Activated effector memory CD4-positive, alpha-beta T cell treated with Interleukin-2 at 50 U/mL for 16 hours (primary cell): ENCODE data around the gene SLC2A5.

Experiments used
- DNase-seq: peaks from one replicate; pipeline ENCODE4 v3.0.0-alpha.2; 2020

The SLC2A5 gene

DNA sequence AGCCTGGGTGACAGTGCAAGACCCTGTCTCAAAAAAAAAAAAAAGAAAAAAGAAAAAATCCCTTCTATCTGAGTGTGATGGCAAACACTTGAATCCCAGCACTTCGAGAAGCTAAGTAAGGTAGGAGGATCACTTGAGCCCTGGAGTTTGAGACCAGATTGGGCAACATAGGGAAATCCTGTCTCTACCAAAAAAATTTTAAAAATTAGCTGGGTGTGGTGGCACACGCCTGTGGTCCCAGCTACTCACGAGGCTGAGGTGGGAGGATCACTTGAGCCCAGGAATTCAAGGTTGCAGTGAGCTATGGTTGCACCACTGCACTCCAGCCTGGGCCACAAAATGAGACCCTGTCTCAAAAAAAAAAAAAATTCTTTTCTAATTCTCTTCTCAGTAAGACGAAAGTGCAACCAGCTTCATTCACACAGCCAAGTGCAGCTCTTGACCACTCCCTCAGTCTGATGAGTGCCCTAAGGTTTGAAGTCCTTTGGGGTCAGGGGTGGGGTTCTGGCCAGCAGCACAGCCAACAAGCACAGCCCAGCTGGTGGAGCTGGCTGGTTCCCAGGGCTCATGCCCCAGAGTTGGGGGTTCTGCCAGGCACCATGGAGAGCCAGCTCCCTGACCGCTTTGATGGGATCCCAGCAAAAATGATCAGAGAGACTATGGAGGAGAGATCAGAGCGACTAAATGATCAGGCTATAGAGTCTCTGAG is 8.0 kb downstream of the SLC2A5 start:
- no peak for DNase-seq

DNA sequence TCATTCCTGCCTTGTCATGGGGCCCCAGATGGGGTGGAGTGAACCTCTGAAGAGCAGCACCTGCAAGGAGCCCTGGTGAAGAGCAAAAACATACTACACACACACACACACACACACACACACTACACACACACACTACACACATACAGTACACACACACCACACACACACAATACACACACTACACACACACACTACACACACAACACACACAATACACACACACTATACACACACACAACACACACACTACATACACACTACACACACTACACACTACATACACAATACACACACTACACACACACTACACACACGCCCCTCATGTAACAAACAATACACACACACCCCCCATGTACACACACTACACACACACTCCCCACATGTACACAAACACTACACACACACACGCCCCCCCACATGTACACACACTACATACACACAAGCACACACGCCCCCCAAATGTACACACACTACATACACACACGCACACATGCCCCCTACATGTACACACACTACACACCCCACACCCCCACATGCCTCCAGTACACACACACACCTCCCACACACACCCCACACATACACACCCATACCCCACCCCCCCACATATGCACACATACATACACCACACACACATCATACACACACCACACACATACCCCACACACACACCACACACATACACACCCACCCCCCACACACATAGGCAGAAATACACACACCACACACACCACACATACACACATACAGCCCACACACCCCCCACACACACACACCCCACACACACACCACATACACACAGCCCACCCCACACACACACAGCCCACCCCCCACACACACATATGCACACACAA is 9.3 kb downstream of the SLC2A5 start:
- DNase-seq = no peak

DNA sequence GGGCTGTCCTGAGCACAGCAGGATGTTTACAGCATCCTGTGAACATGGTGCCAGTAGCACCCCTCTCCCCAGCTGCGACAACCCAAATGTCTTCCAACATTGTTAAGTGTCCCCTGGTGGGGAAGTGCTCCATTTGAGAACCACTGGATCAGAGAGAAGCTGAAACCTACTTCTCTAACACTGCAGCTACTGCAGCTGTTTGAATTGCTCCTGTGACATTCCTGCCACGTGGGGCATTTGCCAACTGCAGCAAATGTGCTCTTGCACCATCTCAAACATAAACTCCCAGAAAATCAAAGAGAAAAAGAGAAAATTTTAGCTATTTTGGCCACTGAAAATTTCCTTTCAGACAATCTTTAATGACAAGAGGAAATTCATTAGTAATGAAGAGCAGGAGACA is 11.0 kb downstream of the SLC2A5 start:
- no peak for DNase-seq

DNA sequence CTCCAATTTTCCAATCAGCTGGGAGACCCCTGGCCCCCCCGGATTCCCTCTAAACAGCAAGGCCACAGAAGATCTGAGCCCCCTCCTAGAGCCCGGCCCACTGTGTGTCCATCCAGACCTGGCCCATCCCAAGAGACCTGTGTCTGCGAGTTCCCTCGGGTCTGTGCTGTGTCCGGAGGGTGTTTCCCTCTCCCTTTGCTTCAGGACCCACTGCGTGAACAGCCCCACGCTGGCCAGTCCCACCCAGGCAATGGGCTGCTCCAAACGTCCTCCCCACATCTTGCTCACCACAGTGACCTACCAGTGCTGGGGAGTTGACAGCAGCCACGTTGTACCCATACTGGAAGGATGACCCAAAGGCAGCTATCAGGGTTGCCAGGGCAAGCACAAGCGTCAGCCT is 11.6 kb downstream of the SLC2A5 start:
- no peak for DNase-seq

DNA sequence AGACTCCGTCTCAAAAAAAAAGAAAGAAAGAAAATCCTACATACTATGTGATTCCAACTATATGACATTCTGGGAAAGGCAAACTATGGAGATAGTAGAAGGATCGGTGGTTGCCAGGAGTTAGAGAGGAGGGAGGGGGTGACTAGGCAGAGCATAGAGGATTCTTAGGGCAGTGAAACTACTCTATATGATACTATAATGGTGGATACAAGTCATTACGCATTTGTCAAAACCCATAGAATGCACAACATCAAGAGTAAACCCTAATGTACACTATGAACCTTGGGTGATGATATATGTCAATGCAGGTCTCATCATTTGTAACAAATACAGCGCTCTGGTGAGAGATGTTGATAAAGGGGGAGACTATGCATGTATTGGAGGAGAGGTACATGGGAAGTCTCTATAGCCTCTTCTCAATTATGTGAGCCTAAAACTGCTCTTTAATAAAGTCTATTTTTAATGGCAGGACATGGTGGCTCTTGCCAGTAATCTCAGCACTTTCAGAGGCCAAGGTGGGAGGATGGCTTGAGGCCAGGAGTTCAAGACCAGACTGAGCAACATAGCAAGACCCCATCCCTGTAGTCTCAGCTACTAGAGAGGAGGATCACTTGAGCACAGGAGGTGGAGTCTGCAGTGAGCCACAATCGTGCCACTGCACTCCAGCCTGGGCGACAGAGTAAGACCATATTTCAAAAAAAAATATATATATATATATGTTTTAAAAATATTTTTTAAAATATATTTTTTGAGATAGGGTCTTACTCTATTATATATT is 17.0 kb downstream of the SLC2A5 start:
- no peak for DNase-seq

DNA sequence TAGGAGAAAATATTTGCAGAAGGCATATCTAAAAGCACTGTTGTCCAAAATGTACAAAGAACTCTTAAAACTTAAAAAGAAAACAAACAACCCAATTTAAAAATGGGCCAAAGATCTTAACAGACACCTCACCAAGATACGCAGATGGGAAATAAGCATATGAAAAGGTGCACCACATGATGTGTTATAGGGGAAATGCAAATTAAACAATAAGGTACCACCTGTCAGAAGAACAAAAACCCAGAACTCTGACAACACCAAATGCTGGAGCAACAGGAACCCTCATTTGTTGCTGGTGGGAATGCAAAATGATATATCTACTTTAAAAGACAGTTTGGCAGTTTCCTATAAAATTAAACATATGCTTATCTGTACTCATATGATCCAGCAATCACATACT is 18.1 kb downstream of the SLC2A5 start:
- no peak for DNase-seq

DNA sequence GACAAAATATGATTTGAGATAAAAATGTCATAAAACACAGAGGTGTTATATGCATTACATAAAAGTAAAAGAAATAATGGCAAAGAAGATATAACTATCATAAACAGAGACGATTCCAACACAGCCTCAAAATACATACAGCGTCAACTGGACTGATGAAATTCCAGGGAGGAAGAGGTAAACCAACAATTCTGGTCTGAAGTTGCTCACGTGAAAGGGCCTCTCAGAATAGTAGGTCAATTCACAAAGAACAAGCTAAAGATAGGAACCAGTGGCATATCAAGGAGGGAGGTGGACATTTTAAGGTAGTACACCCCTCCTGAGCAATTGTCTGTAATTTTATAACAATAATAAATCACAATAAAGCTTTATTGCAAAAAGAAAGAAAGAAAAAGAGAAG is 18.6 kb downstream of the SLC2A5 start:
- no peak for DNase-seq

DNA sequence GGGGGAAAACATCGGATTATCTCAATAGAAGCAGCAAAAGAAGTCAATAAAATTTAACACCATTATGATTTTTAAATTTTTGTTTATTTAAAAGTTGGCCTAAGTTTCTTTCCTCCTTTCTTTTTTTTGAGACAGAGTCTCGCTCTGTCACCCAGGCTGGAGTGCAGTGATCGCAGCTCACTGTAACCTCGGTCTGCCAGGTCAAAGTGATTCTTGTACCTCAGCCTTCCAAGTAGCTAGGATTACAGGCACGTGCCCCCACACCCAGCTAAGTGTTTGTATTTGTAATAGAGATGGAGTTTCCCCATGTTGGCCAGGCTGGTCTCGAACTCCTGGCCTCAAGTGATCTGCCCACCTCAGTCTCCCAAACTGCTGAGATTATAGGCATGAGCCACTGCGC is 20.9 kb downstream of the SLC2A5 start:
- DNase-seq = no peak

DNA sequence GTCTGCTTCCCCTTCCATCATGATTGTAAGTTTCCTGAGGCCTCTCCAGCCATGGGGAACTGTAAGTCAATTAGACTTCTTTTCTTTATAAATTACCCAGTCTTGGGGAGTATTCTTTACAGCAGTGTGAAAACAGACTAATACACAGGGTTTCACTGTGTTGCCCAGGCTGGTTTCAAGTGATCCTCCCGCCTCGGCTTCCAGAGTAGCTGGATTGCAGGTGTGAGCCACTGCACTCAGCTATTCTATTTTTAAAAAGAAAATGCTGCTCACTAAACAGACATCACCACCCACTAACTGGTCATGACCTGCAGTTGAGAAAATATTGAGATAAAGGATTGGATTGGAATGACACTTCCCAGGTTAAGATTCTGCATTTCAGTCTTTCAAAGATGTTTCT is 22.4 kb downstream of the SLC2A5 start:
- DNase-seq = no peak

DNA sequence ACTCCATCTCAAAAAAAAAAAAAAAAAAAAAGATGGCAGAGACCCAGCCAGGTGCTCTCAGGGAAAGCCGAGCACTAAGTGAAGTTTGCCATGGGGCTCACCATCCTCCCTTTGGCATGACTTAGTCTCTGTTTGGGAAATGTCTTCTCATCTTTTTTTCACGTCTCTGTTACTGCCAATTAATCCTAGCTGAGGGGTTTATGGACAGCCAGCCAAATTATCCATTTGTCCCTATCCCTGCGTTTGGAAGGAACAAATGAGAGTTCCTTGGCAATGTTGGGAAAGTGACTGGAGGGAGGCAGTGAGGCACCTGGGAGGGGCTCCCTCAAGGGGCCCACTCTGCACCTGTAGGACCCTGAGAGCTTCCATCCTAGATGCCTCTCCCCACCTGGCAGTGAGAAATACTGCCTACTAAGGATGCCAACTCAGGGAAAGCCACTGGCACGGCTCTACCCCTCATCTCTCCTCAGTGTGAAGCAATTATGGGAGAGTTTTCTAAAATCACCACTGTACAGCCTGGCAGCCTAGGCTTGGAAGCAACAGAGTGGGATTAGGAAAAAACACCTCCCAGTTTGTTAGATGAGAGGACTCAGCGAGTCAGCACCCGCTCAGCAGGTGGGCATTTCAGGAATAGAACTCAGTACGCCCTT is 23.4 kb downstream of the SLC2A5 start:
- DNase-seq = no peak

DNA sequence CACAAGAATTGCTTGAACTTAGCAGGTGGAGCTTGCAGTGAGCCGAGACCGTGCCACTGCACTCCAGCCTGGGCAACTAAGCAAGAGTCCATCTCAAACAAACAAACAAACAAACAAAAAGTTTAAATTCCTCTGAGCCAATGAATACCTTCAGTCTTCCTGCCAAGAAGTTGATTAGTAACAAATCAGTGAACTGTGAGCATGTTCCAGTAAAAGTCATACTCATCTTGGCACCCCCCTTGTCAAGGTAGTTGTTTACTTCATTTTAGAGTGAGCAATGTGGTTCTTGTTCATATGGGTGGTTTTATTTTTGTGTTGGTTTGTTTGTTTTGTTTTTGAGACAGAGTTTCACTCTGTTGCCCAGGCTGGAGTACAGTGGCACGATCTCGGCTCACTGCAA is 25.2 kb downstream of the SLC2A5 start:
- DNase-seq = no peak

DNA sequence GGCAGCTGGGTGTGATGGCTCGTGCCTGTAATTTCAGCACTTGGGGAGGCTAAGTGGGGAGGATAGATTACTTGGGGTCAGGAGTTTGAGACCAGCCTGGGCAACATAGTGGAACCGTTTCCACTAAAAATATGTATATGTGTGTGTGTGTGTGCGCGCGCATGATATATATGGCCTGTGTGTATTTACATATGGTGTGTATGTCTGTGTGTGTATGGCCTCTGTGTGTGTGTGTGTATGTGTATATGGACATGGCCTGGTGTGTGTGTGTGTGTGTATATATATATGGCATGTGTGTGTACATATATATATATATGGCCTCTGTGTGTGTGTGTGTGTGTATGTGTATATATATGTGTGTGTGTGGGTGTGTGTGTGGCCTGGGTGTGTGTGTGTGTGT is 27.2 kb downstream of the SLC2A5 start:
- DNase-seq = no peak

DNA sequence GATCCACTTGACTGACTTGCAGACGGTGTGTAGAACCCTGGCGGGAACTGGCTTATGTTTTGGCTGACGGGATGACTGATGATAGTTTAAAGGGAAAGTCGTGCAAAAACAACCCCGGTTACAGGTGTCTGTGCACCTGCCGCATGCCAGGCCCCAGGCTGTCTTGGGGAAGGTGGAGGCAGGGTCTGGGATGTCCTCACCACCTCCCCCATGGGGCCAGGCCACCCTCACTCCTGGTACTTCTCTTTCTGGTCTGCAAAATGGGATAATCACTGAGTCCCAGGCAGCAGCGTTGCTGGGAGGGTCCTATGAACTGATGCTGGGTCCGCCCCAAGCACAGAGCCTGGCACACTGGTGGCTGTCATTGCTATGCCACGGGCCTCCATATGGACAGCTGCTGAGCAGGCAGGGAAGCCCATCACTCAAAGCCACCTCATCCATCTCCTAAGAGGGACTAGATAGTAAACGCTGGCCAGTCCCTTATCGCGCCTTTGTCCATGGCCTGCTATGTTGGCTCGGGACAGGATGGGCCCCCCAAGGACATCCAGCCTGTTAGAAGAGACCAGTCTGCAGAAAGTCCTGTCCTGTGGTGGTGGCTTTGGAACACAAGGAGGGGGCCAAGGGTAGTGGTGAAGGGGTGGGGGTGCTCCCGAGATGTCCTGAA is 28.2 kb downstream of the SLC2A5 start:
- no peak for DNase-seq

DNA sequence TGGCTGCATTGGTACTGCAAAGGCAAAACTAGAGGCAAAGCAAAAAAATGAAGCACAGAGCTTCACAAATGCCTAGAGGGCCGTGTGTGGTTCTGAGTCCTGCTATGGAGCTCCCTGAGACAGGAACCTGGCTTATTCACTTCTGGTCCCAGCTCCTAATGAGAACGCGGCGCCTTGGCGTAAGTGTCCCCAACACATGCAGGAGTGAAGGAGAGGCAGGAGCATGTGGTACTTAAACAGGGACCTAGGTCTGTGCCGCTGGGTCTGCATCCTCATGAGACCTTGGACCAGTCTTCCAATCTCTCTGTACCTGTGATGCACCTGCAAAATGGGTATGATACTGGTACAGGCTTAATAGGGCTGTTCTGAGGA is 28.8 kb downstream of the SLC2A5 start:
- no peak for DNase-seq

DNA sequence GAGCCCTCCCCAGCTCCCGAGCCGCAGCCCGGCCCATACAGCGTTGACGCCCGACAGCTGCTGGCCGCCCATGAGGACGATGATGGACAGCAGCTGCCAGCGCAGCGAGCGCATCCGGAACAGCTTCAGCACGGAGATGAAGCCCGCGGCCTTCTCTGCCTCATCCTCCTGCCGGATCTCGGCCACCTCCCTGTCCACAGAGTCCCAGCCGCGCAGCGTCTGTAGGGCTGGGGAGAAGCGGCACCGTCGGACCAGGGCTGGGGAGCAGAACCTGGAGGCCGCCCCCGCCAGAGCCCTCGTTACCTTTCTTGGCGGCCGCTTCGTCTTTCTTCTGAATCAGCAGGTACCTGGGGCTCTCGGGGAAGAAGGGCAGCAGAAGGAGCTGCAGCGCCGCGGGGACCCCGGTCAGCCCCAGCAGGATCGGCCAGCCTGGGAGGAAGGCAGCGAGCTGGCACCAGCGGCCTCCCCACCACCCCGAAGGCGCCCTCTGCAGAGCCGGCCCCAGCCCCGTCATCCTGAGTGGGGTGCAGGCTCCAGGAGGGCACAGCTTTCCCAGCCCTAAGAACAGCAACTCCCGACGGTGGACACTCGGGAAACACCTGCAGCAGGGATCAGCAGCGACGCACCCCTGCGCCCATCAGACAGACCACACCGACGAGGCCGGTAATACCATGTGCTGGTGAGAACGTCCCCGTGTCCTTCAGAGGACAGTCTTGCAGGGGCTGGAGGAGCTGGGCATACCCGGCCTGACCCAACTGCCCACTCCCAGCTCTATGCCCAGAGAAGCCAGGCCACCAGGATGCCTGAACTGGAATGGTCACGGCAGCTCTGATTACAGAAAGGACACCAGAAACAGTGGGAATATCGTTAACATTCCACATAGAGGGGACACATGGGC is 29.4 kb downstream of the SLC2A5 start:
- DNase-seq = no peak

DNA sequence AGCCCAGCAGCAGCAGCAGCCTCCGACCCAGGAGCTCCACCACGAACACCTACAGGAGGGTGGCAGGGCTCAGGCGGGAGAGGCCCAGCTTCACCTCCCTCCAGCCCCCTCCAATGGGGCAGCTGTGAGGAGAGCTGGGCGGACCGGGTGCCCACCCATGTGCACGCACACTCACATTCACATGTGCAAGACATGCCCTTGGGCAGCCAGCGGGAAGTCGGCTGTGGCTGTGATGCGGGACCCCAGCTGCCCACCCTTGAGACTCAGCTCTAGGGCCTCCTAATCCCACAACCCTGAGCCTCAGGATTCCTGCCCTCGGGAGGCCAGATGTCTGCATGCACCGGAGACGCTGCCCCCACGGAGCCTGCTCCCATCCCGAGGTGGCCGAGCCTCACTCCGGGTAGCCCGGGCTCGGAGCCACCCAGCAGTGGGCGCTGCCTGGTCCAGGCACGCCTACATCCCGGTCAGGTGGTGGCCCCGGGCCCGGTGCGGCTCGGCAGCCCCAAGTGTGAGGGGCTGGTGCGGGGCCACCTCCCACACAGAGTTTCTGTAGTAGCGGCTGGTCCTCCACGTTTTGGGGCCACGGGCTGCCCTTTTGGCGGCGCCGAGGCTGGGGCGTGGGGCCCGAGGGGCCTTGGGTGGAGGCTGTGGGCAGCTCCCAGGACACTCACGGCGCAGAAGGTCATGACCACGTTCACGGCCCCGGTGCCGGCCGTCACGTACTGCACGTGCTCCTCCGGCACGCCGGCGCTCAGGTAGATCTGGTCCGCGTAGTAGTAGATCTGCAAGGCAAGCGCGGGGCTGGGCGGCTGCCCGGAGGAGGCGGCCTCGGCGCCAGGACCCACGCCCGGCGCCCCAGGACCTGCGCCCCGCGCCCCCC is 30.3 kb downstream of the SLC2A5 start:
- DNase-seq = no peak

DNA sequence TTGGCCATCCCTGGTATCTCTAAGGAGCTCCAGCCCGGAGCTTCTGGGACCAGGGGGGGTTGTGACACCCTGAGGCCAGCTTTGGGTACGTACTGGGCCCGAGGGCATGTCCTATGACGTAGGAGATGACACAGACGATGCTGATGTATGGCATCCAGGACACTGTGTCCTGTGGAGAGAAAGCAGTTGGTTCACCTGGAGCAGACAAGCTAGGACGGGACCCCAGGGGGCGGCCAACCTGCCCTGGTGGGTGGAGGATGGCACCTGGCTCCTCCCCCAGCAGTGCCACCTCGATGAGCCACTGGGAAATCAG is 31.1 kb downstream of the SLC2A5 start:
- no peak for DNase-seq

DNA sequence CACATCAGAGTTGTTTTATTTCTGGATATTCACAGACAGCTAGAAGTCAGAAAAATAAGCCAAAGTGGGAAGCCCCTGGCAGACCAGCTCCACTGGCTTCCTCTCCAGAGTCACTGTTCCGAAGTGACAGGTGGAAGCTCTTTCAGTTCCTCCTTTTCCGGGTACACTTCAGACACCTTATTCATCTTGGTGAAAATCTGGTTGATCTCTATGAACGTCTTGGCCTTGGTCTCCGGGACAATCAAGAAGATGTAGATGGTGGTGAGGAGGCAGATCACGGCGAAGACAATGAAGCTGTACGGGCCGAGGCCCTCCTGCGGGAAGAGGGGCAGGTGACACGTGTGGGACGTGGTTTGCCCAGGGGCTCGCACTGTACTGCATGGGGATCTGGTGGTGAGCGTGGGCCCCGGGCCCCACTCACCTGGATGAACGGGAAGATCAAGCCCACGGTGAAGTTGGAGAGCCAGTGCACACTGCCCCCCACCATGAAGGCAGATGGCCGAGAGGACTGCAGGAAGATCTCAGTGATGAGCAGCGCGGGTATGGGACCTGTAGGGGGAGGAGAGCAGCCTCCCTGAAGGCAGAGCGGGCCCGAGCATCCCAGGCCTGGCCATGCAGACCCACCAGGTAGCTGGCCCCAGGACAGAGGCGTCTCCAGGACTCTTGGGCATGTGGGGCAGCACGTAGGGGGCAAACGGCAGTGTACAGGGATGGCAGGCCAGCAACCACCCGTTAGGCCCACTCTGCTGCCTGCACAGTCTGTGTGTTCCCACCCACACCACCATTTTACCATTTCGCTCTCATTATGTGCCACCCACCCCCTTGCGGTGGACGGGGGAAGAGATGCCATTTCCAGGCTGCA is 31.7 kb downstream of the SLC2A5 start:
- no peak for DNase-seq

DNA sequence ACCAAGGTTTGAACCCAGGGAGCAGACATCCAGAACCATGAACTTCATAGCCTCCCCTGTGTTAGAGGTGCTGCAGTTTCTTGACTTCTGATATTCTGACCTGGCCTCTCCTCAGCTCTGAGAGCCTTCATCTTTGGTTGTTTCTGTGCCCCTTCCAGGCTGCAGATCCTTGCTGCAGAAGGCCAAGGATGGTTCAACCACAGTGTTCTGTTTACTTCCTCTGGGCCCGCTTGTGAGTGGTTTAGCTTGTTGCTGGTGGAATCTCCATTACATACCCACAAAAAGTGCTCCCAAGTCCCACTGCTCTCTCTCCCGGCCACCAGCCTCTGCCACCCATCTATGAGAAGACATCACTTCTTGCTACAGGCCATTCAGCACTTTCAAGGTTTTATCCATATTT is 34.2 kb downstream of the SLC2A5 start:
- DNase-seq = no peak

DNA sequence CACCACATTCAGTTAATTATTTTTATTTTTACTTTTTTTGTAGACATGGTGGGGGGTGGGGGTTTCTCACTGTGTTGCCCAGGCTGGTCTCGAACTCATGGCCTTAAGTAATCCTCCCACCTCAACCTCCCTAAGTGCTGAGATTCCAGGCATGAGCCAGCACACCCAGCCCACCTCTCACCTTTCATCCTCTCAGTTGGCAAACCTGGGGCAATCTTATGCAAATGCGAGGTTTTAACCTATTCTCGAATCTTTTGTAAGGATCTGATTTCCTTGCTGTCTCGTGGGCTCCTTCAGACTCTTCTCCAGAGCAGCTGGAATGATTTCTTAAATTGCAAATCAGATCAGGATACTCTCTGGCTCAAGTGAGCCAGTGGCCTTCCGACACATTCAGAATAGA is 36.1 kb downstream of the SLC2A5 start:
- DNase-seq = no peak
